RCC 7860 (cell line): ENCODE results near the gene TMEM271.

Source experiments
- DNase-seq: peaks from one replicate; pipeline ENCODE4 v3.0.0-alpha.2; 2015; ENCODE audit warnings: low spot score
- FAIRE-seq: peaks from 2 replicates; lab custom pipeline; 2012; peaks lifted over from hg19 to GRCh38; lab: Jason Lieb, UNC

Gene TMEM271

DNA sequence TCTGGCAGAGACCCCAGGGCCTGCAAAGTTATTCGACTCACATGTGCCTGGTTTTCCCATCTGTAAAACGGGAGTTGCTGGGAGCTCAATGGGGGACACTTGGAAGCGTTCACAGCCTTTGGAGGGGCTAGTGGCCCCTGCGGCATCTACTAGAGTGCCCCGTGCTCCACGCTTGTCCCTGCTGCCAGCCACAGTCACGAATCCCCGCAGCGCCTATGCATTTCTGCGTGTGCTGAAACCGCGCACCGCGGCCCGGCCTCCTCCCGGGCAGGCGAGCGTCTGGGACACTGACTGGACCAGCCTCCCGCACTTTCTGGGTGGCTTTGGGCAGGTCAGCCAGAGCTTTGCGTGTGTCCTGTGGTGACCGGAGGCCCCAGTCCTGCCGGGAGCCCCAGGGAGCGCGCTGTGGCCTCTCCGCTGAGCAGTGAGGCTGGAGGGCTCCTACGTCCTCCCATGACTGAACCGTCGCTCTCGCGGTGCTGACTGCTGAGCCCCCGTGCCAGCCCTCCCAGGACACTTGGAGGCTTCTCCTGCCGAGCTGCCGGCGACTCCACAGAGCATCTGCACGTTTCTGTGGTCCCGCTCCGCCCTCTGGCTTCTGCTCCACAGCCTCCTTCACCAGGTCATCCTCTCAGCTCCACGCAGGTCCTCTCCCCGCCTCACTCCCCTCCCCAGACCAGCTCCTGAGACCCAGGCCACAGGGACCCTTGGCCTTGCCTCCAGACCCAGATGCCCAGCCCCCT is 40.7 kb downstream of the TMEM271 start:
- no peak for DNase-seq
- no peak for FAIRE-seq

DNA sequence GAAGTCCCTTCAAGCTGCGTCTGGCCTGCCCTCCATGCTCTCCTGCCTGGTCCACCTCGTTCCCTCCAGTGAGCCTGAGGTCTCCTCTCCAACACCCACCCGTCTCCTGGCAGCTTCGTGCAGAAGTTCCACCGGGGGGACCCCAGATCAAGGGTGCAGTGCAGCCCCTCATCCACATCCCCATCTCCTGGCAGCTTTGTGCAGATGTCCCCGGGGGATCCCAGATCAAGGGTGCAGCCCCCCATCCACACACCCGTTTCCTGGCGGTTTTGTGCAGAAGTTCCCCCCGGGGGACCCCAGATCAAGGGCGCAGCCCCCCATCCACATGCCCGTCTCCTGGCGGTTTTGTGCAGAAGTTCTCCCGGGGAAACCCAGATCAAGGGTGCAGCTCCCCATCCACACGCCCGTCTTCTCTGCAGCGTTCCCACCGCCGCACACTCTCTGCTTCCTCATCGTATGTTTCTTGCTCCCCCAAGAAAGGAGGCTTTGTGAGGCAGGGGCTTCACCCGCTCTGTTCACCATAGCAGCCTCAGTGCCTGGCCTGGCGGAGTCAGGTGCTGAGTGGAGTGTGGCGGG is 41.4 kb downstream of the TMEM271 start:
- no peak for FAIRE-seq
- DNase-seq: no peak

DNA sequence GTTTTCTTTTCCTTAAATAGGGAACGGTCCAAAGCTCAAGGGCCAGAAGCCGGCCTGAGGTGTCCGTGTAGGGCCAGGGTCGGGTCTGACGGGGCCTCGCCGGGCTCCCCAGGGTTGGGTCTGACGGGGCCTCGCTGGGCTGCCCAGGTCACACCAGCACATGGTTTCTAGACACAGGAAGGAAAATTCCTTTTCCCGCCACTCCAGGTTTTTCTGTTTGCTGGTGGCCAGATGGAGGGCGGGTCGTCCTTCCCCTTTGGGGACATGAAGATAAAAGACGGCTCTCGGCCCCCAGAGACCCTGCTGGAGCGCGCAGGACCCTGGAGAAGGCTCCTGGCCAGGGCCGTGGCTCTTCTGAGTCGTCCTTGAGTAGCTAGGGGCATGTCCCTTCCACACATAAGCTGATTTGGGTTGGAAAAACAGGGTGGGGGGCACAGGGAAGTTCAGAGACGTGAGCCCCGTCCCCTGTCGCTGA is 42.0 kb downstream of the TMEM271 start:
- no peak for FAIRE-seq
- DNase-seq: no peak

DNA sequence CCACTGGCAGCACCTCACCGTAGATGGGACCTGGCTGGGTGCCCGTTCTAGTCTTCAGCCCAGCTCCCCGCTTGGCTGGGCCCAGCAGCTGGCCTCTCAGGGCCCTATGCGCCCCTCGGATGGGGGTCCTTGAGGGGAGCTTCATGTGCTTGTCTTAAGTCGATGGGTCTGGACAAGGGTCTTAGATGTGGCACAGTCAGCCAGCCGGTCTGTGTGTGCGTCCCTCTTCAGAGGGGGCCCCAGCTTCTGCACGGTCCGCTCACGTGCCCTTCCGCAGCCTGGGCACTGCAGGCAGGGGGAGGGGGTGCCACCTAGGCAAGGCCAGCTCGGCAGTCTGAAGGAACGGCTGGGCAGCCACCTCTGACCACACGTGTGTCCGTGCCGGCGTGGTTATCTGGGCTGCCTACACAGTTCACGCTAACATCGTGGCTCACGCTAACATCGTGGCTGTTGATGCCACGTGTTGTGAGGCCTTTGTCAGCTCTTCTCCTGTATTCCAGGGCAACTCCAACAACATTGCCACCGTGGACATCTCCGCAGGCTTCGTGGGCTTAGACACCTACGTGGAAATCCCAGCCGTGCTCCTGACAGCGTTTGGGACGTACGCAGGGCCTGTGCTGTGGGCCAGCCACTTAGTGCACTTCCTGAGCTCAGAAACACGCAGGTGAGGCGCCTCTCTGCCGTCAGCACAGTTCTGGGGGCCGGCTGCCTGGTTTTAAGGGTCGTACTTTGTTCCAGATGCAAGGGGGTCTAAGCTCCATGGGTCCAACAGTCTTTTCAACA is 42.6 kb downstream of the TMEM271 start:
- no peak for FAIRE-seq
- no peak for DNase-seq

- DNase-seq: no peak
- FAIRE-seq: no peak
Observed at GRCh38 chr4:532588-533317, 43.3 kb downstream of the TMEM271 start.

GRCh38 chr4:531721-532565 is 44.2 kb downstream of the TMEM271 start:
- FAIRE-seq (no peak), DNase-seq (no peak)

DNA sequence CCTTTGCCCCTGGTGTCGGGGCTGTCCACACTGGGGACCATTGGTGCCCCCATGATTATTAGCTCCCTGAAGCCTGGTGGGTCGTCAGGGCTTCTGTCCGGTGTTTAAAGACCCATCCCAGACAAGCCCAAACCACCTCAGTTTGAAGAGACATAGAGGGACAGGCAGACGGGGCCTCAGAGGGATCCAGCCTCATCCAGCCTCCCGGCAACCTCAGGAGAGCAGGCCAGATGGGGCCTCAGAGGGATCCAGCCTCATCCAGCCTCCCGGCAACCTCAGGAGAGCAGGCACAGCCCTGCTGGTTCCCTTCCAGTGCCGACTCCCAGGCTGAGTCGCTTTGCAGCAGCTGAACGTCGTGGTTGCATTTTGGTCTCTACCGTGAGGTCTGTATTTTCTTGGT is 45.0 kb downstream of the TMEM271 start:
- FAIRE-seq (no peak), DNase-seq (no peak)

DNA sequence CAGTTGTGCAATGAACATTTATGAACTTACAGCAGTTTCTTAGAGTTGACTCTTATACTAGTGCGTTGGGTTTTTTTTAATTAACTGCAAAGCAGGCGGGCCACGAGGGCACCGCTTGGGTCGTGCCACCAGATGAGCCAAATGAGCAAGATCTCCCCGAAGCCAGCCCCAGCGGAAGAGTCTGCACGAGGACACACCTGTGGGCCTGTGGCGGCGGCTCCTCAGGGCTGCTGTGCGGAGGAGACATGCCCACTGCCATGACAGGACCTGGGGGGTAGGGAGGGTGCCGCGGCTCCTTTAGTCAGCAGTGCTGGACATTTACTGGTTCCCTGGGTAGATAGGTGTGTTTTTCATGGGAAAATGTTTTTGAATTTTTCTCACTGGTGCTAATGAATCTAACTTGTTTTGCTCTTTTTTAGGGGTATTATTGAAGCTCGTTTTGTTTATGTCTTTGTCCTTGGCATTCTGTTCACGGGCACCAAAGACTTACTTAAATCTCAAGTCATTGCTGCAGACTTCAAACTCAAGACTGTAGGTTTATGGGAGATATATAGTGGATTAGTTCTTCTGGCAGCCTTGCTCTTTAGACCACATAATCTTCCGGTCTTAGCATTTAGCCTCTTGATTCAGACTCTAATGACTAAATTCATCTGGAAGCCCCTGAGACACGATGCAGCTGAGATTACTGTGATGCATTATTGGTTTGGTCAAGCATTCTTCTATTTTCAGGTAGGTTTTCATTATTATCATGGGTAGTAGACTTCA is 45.9 kb downstream of the TMEM271 start:
- no peak for FAIRE-seq
- no peak for DNase-seq

DNA sequence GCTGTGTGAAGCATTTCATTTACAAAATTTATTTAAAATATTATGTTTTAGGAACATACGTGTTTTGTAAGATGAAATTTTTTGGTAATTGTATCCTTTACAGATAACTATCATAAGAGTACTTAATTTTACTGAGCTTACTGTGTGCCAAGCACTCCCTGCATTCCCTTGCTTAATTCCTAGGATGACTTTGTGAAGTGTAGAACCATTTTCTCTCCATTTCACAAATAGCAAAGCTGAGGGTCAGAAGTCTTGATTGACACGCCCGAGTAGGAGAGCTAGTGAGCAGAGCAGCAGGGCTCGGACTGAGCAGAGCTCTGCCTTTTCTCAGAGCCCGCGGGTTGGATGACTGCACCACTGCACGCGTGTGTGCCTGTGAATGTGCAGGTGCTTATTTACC is 46.5 kb downstream of the TMEM271 start:
- FAIRE-seq: no peak
- no peak for DNase-seq

DNA sequence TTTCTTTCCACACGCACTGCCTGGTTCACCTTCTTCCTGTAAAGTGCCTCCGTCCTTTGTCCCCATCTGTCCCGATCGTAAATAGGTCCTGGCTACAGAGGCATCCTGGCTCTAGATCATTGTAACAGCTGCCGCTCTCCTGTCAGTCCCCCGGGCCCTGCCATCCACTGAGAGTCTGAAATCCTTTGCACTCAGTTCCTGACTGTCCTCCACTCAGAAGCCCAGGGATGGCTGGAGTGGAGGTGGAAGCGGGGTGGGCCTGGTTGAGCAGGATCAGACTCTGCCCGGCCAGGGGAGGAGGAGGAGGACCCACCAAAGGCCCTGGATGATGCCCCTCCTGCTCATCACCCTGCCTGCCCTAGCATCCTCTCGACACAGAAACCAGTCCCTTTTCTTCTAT is 47.3 kb downstream of the TMEM271 start:
- FAIRE-seq (no peak), DNase-seq (no peak)

DNA sequence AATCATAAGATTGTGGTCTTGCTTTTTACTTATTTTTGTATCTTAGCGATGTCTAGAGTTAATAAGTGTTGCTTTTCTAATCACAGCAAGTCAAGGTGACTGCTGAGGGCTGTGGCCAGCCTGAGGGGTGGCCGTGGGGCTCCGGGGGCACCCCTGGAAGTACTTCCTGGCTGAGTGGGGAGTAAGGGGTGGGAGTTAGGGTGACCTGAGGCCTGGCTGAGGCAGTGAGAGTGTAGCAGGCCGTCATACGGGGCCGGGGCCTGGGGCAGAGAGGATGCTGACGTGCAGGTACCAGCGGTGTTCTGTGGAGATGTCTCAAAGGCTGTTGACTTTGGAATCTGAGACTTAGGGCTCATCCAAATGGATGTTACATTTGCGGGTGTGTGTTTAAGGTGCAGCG is 47.8 kb downstream of the TMEM271 start:
- FAIRE-seq (no peak), DNase-seq (no peak)

GRCh38 chr4:526971-527460 is 49.1 kb downstream of the TMEM271 start:
- FAIRE-seq: no peak
- no peak for DNase-seq

GRCh38 chr4:526189-526909 is 49.7 kb downstream of the TMEM271 start:
- DNase-seq: no peak
- no peak for FAIRE-seq

DNA sequence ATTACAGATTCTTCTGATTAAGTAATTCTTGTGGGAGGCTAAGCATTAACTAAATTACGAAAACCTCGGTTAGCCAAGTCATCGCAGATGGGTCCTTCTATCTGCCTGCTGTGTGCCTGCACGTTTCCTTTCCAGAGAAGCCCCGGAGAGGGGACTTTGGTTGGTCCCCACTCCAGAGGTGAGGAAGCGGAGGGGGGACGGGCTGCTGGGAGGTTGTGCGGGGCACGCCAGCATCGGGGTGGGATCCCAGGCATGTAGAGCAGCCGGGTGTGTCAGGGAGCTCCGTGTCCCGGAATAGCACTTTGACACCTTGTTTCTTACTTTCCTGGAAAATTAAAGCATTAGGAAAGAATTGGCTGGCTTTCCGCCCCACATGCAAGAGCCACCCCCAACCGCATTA is 50.4 kb downstream of the TMEM271 start:
- no peak for DNase-seq
- FAIRE-seq: no peak

DNA sequence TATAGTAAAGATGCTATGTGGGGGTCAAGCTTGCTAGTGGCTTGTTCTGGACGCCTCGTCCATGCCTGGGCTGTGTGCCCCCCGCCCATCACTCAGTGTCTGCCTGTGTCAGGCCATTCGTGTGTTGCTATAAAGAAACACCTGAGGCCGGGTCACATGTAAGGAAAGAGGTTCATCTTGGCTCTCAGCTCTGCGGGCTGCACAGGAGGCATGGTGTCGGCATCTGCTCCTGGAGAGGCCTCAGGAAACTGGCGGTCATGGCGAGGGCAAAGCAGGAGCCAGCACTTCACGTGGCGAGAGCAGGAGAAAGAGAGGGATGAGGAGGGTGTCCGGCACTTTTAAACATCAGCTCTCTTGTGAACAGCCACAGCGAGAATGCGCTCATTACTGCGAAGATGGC is 51.9 kb downstream of the TMEM271 start:
- FAIRE-seq (no peak), DNase-seq (no peak)
